ENCODE results near the gene WWP2.
"Not testable (repeated sequence)": the region's sequence is repeated elsewhere in the genome, so short reads cannot be mapped to it uniquely, and the experiment has no call there.

WWP2 gene

DNA sequence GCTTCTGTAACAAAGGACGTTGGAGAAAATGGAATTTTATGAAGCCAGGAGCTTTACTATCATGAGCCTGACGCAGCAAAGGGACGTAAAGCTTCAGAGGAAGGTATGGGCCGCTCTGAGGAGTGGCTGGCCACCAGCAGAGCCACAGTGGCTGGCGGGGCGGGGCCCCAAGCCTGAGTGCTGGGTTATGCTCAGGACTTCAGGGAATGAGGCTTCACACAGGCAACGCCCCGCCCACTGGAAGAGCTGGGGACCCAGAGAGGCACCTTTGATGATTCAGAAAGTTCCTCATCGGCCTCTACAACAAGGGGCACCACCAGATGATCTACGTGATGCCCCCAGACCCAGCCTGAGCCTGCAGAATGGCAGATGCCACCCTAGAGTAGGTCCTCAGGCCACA is 16.2 kb upstream of the WWP2 start:
- DNase-seq (ENCODE audit: low spot score) = no peak

DNA sequence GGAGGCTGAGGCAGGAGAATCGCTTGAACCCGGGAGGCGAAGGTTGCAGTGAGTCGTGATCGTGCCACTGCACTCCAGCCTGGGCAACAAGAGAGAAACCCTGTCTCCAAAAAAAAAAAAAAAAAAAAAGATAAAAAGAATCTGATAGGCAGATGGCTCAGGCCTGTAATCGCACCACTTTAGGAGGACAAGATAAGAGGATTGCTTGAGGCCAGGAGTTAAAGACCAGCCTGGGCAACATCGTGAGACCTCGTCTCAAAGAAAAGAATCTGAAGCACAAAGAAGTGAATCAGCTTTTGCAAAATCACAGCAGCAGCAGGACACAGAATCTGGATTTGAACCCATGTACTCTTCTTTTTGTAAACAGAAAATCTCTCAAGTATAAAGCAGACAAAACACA is 15.0 kb upstream of the WWP2 start:
- DNase-seq (ENCODE audit: low spot score) = no peak

DNA sequence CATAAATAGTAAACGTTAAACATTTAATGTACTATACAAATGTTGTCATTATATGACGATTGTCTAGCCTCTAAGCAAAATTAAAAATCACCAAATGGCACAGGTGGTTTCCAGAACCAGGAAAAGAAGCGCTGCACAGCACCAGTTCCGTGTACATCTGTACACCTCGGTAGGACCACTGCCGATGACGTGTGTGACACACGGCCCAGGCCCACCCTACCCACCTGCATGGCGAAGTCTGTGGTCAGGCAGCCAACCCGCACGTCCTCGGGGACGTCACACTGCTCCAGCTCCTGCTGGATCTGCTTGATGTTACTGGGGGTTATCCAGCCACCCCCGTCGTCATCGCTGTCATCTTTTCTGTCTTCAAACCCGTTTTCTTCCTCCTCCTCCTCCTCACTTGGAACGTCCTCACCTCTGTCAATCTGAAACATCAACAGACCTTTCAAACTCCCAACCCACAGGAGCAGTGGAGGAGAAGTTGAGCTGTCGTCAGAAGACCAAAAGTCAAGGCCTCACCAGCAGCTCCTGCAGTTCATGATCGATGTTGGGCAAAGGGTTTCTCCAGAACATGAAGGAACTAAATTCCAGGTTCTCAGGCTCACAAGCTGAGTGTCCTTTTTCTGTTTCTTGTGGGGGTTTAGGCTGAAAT is 13.3 kb upstream of the WWP2 start:
- no peak for DNase-seq (ENCODE audit: low spot score)

DNA sequence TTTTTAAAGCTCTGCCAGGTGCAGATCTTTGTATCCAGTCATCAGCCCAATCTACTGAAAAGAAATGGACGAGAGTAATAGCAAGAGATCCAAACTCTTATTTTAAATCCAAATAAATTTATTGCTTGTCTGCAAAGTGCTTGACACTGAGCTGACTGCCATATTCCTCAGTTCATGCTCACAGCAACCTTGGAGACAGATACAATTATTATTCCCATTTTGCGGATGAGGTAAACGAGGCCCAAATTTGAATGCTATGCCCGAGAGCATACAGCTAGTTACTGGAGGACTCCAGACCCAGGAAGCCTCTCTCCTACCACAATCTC is 8.0 kb upstream of the WWP2 start:
- no peak for DNase-seq (ENCODE audit: low spot score)

DNA sequence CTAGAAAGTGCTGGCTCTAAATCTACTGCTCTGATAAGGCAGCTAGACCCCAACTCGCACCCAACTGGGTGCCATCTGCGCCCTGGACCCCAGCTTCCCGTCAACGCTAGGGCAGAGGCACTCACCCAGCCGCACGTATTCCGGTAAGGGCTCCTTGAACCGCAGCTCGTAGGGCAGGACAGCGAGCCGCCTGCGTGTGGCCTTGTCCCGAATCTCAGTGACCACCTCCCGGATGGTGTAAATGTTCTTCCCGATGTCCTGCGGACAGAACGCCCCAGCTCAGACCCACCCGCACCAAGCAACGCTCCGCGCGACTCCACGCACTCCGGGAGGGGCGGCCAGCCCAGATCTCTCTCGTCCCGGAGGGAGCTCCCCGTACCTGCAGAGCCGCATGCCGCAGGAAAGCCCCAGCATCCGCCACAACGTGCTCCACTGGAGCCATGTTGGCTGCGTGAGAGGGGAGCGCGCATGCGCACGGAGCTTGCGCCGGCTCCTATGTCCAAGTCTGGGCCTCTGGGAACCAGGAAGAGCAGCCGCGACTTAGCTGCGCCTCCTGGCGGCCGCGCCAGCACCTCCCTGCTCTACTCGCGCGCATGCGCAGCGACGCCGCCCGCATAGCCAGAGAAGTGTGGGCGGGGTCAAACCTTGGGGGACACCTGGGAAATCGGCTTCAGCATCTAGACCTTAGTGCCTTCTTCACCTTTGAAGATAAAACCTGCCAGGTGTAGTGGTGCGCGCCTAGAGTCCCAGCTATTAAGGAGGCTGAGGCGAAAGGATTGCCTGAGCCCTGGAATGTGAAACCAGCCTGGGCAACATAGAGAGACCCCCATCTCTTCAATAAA is 7.4 kb upstream of the WWP2 start, which contains the start of gene NOB1:
NOB1 (minus strand) TSS at position 458 of the 842 bp plus-strand sequence; CDS start at position 442, 16 bp downstream.
- peak; percentile 98 for DNase-seq (ENCODE audit: low spot score)

DNA sequence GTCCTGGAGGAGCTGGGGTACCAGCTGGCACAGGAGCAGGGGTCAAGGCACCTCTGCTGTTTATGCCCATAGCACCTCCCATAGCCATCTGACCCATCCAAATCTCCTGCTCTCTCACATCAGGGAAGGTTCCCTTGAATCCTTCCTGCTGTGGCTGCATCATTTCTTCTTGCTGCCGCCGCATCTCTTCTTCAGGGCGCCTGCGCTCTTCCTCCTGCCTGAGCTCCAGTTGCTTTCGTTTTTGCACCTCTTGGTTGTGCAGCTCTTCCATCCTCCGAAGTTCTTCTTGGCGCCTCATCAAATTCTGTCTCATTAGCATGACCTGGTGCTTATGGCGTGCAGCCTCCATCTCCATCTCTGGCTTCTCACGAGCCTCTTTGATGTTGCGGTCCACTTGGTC is 5.4 kb upstream of the WWP2 start:
- no peak for DNase-seq (ENCODE audit: low spot score)

DNA sequence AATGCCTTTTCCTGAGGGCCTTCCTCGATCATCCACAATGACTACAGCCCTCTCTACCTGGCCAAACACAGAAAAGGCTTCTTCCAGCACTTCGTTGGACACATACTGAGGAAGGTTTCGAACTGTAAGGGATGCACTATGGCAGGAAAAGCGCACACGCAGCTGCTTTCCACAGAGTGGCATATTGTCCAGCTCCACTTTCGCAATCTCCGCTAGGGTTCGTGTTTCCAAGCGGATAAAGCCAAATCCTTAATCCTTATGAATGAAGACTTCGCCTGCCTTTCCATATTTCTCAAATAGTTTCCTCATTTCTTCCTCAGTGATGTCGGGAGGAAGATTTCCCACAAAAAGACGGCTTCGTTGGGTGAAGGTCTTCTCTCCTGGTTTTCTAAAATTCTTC is 4.8 kb upstream of the WWP2 start:
- not testable (repeated sequence) for DNase-seq (ENCODE audit: low spot score)

DNA sequence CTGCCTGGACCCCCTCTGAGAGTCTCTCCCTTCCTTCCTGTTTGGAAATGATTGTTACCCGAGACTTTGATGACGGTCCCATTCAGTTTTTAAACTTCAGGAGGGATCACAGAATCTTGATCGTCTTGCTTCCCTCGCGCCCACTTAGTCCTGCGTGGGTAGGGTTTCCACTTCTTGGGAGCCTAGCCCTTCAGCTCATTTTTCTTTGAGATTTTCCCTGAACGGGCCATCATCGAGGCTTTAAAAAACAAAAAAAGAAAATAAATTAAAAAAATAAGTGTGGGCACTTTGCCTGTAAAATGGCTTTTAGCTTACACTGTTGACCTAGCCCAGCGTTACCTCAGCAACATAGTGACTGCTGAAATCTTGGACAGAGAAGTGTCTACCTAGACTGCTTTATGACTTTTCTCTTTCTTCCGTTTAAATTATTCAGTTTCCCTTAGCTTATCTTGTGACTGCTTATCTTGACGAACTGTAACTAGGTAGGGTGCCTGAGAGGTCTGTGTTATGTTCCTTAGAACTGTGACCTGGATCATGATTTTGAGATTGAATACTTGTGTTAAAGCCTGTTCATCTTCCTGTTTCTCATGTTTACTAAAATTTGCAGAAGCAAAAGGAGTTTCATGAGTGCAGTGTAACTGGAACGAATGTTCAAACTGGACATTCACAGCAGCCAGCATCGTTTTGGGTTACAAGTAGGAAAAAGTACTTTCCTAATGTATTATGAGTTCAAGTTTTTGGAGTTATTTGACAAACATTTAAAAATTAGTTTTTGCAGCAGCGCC is 874 bp downstream of the WWP2 start:
- DNase-seq (ENCODE audit: low spot score) = no peak

DNA sequence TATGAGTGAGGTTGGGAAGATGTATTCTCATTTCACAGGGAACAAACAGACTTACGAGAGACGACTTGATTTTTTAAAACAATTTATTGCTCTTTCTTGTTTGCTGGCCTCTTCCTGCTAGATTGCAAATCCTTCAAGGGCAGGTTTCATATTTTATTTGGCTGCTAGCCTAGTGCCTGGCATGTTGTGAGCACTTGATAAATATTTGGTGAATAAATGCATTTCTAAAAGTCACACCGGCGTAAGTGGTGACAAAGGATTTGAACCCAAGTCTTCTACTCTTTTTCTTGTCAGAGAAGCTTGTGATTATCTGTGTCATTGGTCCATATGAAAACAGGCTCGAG is 1.4 kb downstream of the WWP2 start:
- DNase-seq (ENCODE audit: low spot score) = no peak

DNA sequence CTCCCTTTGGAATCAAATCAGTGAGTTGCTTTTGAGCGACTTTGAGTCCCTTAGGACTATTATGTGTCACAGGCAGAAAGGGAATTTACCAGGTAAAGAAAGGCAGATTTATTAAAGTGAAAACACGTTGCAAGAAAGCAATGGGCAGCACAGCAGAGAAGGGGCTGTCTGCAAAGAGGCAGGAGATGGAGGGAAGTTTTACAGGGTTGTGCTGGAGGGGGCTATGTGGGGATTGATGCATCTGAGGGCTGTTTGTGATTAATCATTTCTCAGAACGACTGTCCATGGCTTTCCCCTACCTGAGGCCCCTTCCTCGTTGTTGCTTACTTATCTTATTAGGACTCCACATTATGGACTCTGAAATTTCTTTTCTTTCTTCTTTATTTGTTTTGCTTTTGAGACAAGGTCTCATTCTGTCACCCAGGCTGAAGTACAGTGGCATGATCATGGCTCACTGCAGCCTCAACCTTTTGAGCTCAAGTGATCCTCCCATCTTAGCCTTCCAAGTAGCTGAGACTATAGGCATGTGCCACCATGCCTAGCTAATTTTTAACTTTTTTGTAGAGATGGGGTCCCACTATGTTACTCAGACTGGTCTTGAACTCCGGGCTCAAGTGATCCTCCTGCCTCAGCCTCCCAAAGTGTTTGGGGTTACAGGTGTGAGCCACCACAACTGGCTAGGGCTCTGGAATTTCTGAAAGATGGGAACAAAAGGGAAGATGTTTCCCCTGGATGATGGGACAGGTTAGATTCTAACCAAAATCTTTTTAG is 5.5 kb downstream of the WWP2 start:
- no peak for DNase-seq (ENCODE audit: low spot score)

DNA sequence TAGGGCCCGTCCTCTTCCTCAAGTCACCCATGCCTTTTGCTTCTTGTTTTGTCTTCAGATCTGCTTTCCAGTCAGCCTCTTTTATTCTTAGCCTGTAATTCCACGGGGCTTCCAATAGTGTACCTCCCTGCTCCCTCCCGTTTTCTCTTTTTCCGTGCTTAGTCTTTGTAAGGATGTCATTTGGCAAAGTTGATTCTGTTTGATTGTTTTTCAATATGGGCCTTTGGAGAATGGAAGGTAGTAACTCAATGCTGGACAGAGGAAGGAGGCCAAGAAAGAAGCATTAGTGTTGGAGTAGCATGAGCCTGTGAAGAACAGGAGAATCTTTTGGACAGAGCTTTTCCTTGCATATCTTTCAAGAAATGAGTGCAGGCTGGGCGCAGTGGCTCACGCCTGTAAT is 6.5 kb downstream of the WWP2 start:
- DNase-seq (ENCODE audit: low spot score) = no peak

DNA sequence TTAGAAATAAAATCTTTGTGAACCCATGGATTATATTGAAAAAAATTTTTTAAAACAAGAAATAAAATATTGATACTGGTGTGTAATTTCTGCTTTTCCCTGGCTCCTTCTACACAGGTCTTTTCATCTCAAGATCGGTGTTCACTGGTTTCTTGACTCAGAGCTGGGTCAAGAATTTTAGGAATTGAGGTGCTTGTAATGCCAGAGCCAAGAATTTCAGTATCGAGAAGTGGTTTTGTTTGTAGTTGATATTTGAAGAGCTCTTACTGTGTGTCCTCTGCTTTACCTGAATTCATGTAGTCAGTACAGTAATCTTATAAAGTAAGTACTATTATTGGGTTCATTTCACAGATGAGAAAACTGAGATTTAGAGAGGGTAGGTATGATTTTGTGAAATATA is 7.3 kb downstream of the WWP2 start:
- DNase-seq (ENCODE audit: low spot score) = no peak

DNA sequence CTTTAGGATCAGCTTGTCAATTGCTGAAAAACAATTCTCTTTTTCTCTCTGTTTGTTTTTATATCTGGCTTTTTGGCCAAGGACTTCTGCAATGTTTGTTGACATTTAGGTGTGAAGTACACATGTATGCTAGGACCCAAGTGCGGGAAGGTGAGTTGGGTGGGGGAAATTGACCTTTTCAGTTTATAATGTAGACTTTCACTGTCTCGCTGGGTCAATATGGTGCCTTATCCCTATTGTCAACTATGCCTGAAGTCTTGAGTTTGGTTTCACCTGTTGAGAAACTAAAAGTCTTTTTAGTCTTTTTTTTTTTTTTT is 9.5 kb downstream of the WWP2 start:
- no peak for DNase-seq (ENCODE audit: low spot score)

DNA sequence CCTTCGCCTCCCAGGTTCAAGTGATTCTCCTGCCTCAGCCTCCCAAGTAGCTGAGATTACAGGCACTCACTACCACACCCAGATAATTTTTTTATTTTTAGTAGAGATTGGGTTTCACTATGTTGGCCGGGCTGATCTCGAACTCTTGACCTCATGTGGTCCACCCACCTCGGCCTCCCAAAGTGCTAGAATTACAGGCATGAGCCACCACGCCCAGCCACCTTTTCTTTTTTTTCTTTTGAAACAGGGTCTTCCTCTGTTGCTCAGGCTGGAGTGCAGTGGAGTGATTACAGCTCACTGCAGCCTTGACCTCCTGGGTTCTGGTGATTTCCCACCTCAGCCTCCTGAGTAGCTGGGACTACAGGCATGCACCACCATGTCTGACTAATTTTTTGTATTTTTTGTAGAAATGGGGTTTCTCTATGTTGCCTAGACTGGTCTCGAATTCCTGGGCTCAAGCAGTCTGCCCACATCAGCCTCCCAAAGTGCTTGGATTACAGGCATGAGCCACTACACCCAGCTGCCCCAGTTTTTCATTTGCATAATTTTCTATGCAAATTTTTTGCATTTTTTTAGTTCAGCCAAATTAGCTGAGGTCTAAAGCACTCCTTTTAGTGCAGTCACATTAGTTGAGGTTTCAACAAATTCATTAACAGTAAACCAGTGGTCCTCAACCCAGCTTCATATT is 11.3 kb downstream of the WWP2 start:
- no peak for DNase-seq (ENCODE audit: low spot score)

DNA sequence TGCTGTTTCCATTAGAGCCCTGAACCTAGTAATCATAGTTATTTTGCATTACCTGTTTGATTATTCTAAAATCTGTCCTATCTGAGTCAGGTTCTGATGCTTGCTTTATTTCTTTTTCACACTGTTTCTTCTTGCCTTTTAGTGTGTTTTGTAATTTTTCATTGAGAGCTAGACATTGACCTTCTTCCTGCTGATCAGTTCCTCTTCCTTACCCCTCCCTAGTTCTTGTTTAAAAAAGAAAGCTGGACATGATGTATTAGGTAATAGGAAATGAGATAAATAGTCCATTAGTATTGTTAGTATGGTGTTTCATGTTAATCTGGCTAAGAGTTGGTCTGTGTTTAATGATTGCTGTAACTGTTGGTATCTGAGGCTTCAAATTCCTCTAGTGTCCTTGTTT is 13.4 kb downstream of the WWP2 start:
- no peak for DNase-seq (ENCODE audit: low spot score)

DNA sequence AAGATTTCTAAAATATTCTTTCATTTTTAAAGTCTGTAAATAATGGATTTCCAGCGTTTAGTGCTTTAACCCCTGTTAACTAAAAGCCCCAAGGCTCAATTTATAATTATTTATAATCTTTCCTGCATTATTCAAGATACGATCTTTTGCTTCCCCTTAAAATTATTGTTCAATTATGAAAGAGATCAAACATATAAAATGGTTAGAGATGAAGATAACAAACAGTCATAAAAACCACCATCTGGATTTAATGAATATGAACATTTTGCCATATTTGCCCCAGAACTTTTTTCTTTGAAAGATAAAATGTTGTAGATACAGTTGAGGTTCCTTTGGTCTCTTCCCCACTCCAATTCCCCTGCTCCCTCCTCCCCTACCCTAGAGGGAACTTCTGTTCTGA is 17.6 kb downstream of the WWP2 start:
- no peak for DNase-seq (ENCODE audit: low spot score)

DNA sequence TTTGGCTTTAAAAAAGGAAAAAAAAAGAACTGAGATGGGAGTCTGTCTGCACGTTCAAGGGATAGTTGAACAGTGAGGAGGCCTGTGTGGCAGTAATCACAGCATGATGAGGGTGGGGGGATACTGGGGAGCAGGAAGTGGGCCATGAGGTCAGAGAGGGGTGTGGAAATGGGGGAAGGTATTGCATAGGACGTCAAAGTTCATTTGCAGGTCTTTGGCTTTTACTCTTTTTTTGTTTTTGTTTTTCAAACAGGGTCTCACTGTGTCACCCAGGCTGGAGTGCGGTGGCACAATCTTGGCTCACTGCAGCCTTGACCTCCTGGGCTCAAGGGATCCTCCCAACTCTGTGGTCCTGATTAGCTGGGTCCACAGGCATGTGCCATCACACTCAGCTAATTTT is 19.0 kb downstream of the WWP2 start:
- no peak for DNase-seq (ENCODE audit: low spot score)

DNA sequence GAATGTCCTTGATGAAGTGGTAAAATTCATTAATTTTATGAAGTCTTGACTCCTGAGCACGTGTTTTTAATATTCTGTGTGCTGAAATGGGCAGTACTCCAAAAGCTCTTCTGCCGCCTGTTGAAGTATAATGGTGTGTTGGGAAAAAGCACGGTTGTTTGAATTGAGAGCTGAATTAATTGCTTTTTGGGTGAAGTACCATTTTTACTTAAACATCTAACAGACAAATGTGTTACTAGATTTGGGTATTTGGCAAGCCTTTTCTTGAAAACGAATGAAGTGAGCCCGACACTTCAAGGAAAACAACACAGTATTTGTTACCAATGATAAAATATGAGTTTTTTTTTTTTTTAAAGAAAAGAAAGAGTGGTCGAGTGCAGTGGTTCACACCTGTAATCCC is 22.5 kb downstream of the WWP2 start:
- no peak for DNase-seq (ENCODE audit: low spot score)

DNA sequence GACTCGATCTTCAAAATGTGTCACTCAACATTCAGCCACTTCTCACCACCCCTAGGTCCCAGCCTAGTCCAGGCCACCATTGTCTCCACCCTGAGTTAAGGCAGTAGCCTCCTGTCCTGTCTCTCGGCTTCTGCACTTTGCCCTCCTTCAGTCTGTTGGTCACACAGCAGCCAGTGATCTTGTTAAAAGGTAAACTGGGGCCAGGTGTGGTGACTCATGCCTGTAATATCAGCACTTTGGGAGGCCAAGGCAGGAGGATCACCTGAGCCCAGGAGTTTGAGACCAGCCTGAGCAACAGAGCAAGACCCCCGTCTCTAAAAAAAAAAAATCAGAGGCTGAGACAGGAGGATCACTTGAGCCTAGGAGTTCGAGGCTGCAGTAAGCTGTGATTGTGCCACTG is 25.8 kb downstream of the WWP2 start:
- no peak for DNase-seq (ENCODE audit: low spot score)

DNA sequence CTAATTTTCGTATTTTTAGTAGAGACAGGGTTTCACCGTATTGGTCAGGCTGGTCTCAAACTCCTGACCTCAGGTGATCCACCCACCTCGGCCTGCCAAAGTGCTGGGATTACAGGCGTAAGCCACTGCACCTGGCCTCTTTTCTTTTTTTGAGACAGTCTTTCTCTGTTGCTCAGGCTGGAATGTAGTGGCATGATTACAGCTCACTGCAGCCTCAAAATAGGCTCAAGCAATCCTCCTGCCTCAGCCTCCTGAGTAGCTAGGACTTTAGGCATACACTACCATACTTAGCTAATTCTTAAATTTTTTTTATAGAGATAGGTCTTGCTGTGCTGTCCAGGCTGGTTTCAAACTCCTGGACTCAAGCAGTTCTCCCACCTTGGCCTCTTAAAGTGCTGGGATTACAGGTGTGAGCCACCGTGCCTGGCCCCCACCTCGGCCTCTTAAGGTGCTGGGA is 29.3 kb downstream of the WWP2 start:
- not testable (repeated sequence) for DNase-seq (ENCODE audit: low spot score)

DNA sequence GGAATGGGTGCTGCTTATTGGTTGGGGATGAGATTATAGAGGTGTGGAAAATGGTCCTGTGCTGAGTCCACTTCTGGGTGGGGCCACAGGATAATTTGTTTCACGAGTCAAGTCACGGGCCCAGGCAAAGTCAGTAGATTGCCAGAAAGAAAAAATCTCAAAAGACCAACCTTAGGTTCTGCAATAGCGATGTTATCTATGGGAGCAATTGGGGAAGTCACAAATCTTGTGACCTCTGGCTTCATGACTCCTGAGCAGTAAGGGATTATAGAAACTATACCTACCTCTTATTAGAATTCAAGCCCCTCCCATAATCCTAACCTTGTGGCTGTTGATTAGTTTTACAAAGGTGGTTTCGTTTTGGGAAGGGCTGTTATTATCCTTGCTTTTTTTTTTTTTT is 31.4 kb downstream of the WWP2 start:
- no peak for DNase-seq (ENCODE audit: low spot score)

DNA sequence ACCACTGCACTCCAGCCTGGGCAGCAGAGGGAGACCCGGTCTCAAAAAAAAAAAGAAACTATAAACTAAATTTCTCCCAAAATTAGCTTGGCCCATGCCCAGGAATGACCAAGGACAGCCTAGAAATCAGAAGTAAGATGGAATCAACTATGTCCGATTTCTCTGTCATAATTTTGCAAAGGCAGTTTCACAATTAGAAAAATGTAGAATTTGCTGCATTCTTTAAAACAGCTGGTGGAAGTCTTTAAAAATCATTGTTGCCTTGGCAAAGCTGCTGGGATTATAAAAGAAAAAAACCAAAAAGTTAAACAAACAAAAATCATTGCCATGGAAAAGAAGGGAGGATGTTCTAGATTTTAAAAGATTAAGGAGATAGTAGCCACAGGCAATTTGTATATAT is 32.4 kb downstream of the WWP2 start:
- DNase-seq (ENCODE audit: low spot score) = no peak
